T-helper 2 cell (primary cell): ENCODE measurements around the gene TGM3.

Experiments
- DNase-seq, 5 experiments: peaks; one replicate each; pipeline versions ENCODE4 v3.0.0 to v3.0.0-alpha.2; 2012 to 2022

Gene TGM3

GRCh38 chr20:2312876-2313275, 17.1 kb downstream of the TGM3 start:
- DNase-seq: no peak

GRCh38 chr20:2313316-2313715, 17.5 kb downstream of the TGM3 start:
- DNase-seq: no peak

- DNase-seq: no peak
These were observed 19.1 kb downstream of the TGM3 start for GRCh38 chr20:2314759-2315439.

GRCh38 chr20:2315440-2315778, 19.6 kb downstream of the TGM3 start:
- DNase-seq: no peak

- DNase-seq: no peak
These were observed 21.2 kb downstream of the TGM3 start for GRCh38 chr20:2316847-2317495.

GRCh38 chr20:2320813-2321658, 25.2 kb downstream of the TGM3 start:
- DNase-seq: no peak

GRCh38 chr20:2323051-2323450, 27.2 kb downstream of the TGM3 start:
- no peak for DNase-seq

GRCh38 chr20:2326046-2326445, 30.2 kb downstream of the TGM3 start:
- DNase-seq: no peak

- no peak for DNase-seq
These were observed 32.1 kb downstream of the TGM3 start for GRCh38 chr20:2327620-2328555.

GRCh38 chr20:2329286-2329685, 33.5 kb downstream of the TGM3 start:
- DNase-seq: no peak

GRCh38 chr20:2330090-2330695, 34.4 kb downstream of the TGM3 start:
- no peak for DNase-seq

- DNase-seq: no peak
These were observed 35.3 kb downstream of the TGM3 start for GRCh38 chr20:2331106-2331505.

- no peak for DNase-seq
These were observed 36.2 kb downstream of the TGM3 start for GRCh38 chr20:2331901-2332565.

- DNase-seq: no peak
These were observed 36.9 kb downstream of the TGM3 start for GRCh38 chr20:2332711-2333110.

- no peak for DNase-seq
These were observed 38.0 kb downstream of the TGM3 start for GRCh38 chr20:2333821-2334220.

GRCh38 chr20:2335096-2335870, 39.5 kb downstream of the TGM3 start:
- no peak for DNase-seq

- no peak for DNase-seq
These were observed 40.7 kb downstream of the TGM3 start for GRCh38 chr20:2336471-2336870.

- no peak for DNase-seq
These were observed 41.3 kb downstream of the TGM3 start for GRCh38 chr20:2337142-2337541.

- no peak for DNase-seq
These were observed 42.7 kb downstream of the TGM3 start for GRCh38 chr20:2338411-2339066.

GRCh38 chr20:2340136-2340535, 44.3 kb downstream of the TGM3 start:
- no peak for DNase-seq
